Loucy (cell line): ENCODE measurements around the gene PHGDH.

Experiments
- H2AFZ ChIP-seq: fragments of 200-600 bp; sonication (generic); 2 replicates; pipeline ENCODE4 v1.6.0; 2016; ENCODE audit warnings: antibody characterized with exemption, mild to moderate bottlenecking, low read length, moderate library complexity
- H3F3A ChIP-seq: fragments of 200-600 bp; 2 replicates; pipeline ENCODE4 v1.6.0; 2016; ENCODE audit warnings: antibody characterized with exemption, low read depth, mild to moderate bottlenecking
- H3K27me3 ChIP-seq: fragments of 200-600 bp; sonication (generic); 2 replicates; pipeline ENCODE4 v1.6.1; 2014; ENCODE audit warnings: low read length, mild to moderate bottlenecking; ENCODE audit not compliant: insufficient read depth, poor library complexity, severe bottlenecking
- H3K36me3 ChIP-seq: fragments of 200-600 bp; sonication (generic); 2 replicates; pipeline ENCODE4 v1.6.1; 2016; ENCODE audit warnings: low read length; ENCODE audit not compliant: insufficient read depth
- H3K4me1 ChIP-seq: fragments of 200-600 bp; sonication (generic); 2 replicates; pipeline ENCODE4 v1.5.1; 2014; ENCODE audit warnings: low read length, mild to moderate bottlenecking; ENCODE audit not compliant: insufficient read depth, poor library complexity, severe bottlenecking
- H3K4me2 ChIP-seq: fragments of 200-600 bp; sonication (generic); 2 replicates; pipeline ENCODE4 v1.6.0; 2014; ENCODE audit warnings: antibody characterized with exemption, low read length, low read depth, mild to moderate bottlenecking; ENCODE audit not compliant: poor library complexity, severe bottlenecking
- H3K4me3 ChIP-seq: fragments of 200-600 bp; sonication (generic); 2 replicates; pipeline ENCODE4 v1.5.1; 2014; ENCODE audit warnings: low read length, mild to moderate bottlenecking, mixed read lengths; ENCODE audit not compliant: poor library complexity, severe bottlenecking
- H3K79me2 ChIP-seq: fragments of 200-600 bp; sonication (generic); 2 replicates; pipeline ENCODE4 v1.6.1; 2014; ENCODE audit warnings: low read length; ENCODE audit not compliant: insufficient read depth
- H3K9ac ChIP-seq: fragments of 200-600 bp; sonication (generic); 2 replicates; pipeline ENCODE4 v1.6.0; 2014; ENCODE audit warnings: mild to moderate bottlenecking, low read depth, low read length, moderate library complexity; ENCODE audit not compliant: poor library complexity, severe bottlenecking
- H3K9me2 ChIP-seq: fragments of 200-600 bp; sonication (generic); replicated peaks from 2 replicates; pipeline ENCODE4 v1.6.1; 2016; ENCODE audit warnings: low read depth, low read length, mixed read lengths
- H3K9me3 ChIP-seq: fragments of 200-600 bp; sonication (generic); 2 replicates; pipeline ENCODE4 v1.6.1; 2014; ENCODE audit warnings: mild to moderate bottlenecking, antibody characterized with exemption, low read length, low read depth; ENCODE audit not compliant: insufficient read depth
- H4K20me1 ChIP-seq: fragments of 200-600 bp; sonication (generic); 2 replicates; pipeline ENCODE4 v1.6.0; 2014; ENCODE audit warnings: antibody characterized with exemption, low read length, mild to moderate bottlenecking; ENCODE audit not compliant: insufficient read depth, poor library complexity, severe bottlenecking
- EZH2phosphoT487 ChIP-seq: fragments of 200-600 bp; IDR thresholded peaks from 2 replicates; pipeline ENCODE4 v1.6.1; 2018; ENCODE audit warnings: antibody characterized with exemption, mild to moderate bottlenecking, moderate library complexity, borderline replicate concordance
- TF ChIP-seq, protein P1 (sequence below): fragments of 200-600 bp; sonication (generic); conservative IDR thresholded peaks from 2 replicates; pipeline ENCODE4 v1.5.1; 2014; ENCODE audit warnings: mild to moderate bottlenecking, antibody characterized with exemption, low read length

The PHGDH gene

DNA sequence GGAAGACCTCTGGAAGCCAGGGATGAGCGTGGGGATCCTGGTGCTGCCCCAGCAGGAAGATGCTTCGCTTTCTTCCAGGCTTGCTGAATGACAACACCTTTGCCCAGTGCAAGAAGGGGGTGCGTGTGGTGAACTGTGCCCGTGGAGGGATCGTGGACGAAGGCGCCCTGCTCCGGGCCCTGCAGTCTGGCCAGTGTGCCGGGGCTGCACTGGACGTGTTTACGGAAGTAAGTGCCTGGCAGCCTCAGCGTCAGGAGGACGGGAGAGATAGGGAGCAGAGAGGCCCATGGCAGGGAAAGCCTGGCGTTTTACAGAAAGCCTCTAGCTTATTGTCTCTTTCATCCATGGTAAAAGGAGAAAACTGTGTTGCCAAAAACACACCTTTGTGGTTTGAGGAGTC lies 23.5 kb downstream of the PHGDH start:
- H3K27me3 ChIP-seq, result no peaks in the 10 kb centered on the region
- H3K4me3 ChIP-seq, result no peak overlapping the region
- TF ChIP-seq, protein P1, sequence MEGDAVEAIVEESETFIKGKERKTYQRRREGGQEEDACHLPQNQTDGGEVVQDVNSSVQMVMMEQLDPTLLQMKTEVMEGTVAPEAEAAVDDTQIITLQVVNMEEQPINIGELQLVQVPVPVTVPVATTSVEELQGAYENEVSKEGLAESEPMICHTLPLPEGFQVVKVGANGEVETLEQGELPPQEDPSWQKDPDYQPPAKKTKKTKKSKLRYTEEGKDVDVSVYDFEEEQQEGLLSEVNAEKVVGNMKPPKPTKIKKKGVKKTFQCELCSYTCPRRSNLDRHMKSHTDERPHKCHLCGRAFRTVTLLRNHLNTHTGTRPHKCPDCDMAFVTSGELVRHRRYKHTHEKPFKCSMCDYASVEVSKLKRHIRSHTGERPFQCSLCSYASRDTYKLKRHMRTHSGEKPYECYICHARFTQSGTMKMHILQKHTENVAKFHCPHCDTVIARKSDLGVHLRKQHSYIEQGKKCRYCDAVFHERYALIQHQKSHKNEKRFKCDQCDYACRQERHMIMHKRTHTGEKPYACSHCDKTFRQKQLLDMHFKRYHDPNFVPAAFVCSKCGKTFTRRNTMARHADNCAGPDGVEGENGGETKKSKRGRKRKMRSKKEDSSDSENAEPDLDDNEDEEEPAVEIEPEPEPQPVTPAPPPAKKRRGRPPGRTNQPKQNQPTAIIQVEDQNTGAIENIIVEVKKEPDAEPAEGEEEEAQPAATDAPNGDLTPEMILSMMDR, result no peak
- no peak for TF ChIP-seq EZH2phosphoT487
- H3K36me3 ChIP-seq, result peaks cover 98% of the 10 kb centered on the region
- H3F3A ChIP-seq, result no peaks in the 10 kb centered on the region
- no peaks in the 10 kb centered on the region for H3K9me3 ChIP-seq
- H4K20me1 ChIP-seq, result no peaks in the 10 kb centered on the region
- no peak overlapping the region for H3K4me2 ChIP-seq
- H3K4me1 ChIP-seq, result no peaks in the 10 kb centered on the region
- no peaks in the 10 kb centered on the region for H3K79me2 ChIP-seq
- H3K9ac ChIP-seq, result no peak overlapping the region
- no peak overlapping the region for H2AFZ ChIP-seq
- no peaks in the 10 kb centered on the region for H3K9me2 ChIP-seq

DNA sequence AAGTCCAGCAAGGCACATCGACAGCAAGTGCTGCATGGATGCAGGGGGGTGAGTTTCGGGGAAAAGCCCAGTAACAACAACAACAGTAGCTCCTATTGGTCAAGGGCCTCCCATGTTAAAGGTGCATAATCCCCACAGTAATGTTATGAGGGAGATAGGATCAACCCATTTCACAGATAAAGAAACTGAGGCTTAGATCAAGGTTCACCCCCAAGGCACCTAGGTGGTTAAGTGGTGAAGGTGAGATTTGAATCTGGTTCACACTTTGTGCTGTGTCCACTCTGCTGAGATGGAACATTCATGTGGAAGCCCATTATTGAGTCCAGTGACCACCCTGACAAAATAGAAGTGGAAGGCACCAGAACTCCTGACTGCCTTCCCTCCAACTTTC lies 24.9 kb downstream of the PHGDH start:
- no peaks in the 10 kb centered on the region for H3K27me3 ChIP-seq
- H4K20me1 ChIP-seq, result no peaks in the 10 kb centered on the region
- no peaks in the 10 kb centered on the region for H3K9me2 ChIP-seq
- no peaks in the 10 kb centered on the region for H3F3A ChIP-seq
- H3K36me3 ChIP-seq, result peaks cover 98% of the 10 kb centered on the region
- no peak overlapping the region for H3K4me2 ChIP-seq
- H3K9me3 ChIP-seq, result no peaks in the 10 kb centered on the region
- no peaks in the 10 kb centered on the region for H3K79me2 ChIP-seq
- no peaks in the 10 kb centered on the region for H3K4me1 ChIP-seq
- no peak overlapping the region for H3K9ac ChIP-seq
- H3K4me3 ChIP-seq, result no peak overlapping the region
- no peak overlapping the region for H2AFZ ChIP-seq
- TF ChIP-seq EZH2phosphoT487, result no peak

DNA sequence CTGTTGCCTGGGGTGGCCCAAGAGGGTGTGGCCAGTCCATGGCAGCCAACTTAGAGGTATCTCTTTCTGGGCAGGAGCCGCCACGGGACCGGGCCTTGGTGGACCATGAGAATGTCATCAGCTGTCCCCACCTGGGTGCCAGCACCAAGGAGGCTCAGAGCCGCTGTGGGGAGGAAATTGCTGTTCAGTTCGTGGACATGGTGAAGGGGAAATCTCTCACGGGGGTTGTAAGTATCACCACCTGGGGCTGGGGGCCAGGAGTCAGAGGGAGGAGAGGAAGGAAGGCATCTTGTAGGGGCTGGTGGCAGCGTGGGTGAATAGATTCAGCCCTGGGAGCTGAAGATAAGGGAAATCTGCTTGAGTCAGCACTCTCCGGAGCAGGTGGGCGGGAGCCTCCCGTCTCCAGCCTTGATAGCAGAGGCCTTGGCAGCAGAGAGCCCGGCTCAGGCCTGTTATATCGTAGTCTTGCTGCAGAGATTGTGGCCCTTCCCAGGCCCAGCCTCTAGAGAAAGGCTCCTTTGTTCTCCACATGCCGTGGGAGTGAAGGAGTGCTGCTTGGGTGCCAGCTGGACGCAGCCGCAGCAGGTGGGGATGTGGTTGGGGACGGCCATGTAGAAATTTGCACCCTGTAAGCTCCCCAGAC lies 25.4 kb downstream of the PHGDH start:
- no peaks in the 10 kb centered on the region for H3K9me2 ChIP-seq
- H3F3A ChIP-seq, result no peaks in the 10 kb centered on the region
- TF ChIP-seq EZH2phosphoT487, result no peak
- TF ChIP-seq, protein P1, result no peak
- H3K27me3 ChIP-seq, result no peaks in the 10 kb centered on the region
- H3K4me3 ChIP-seq, result no peak overlapping the region
- no peaks in the 10 kb centered on the region for H3K9me3 ChIP-seq
- no peaks in the 10 kb centered on the region for H3K4me1 ChIP-seq
- H3K36me3 ChIP-seq, result peaks cover 98% of the 10 kb centered on the region
- H4K20me1 ChIP-seq, result no peaks in the 10 kb centered on the region
- no peak overlapping the region for H3K4me2 ChIP-seq
- no peak overlapping the region for H3K9ac ChIP-seq
- H2AFZ ChIP-seq, result no peak overlapping the region
- H3K79me2 ChIP-seq, result no peaks in the 10 kb centered on the region

DNA sequence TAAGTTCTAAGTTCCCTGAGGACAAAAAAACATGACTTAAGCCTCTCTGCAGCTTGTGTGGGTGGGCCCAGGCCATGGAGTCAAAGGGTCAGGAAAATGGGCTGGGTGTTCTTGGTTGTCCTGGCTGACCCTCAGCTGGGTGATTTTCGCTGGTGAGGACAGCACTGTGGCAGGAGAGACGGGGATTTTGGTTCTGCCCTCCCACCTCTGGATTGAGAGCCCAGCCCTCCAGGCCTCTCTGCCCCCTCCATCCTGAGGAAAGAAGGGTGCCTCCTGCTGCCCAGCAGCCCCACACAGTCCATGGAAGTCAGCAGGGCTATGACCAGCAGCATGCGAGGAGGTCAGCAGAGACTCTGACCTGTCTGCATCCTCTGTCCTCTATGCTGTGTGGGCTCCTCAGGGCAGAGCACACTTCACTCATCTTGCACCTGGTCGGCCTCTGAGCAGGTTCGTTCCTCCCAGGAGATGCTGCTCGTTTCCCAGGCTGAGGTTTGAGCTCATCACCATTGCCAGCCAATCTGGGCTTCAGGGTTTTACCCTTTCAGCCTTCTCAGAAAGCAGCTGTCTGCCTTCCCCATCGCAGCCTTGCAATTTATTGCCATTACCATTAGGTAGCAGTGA lies 26.5 kb downstream of the PHGDH start:
- H3K9me3 ChIP-seq, result no peaks in the 10 kb centered on the region
- no peak overlapping the region for H3K4me3 ChIP-seq
- no peak overlapping the region for H3K9ac ChIP-seq
- no peaks in the 10 kb centered on the region for H3K4me1 ChIP-seq
- no peaks in the 10 kb centered on the region for H3K9me2 ChIP-seq
- H3K36me3 ChIP-seq, result peaks cover 98% of the 10 kb centered on the region
- no peak overlapping the region for H2AFZ ChIP-seq
- no peaks in the 10 kb centered on the region for H3K79me2 ChIP-seq
- no peaks in the 10 kb centered on the region for H4K20me1 ChIP-seq
- no peak overlapping the region for H3K4me2 ChIP-seq
- no peaks in the 10 kb centered on the region for H3K27me3 ChIP-seq
- no peaks in the 10 kb centered on the region for H3F3A ChIP-seq
- TF ChIP-seq, protein P1, result no peak
- TF ChIP-seq EZH2phosphoT487, result no peak
